WERI-Rb-1 (cell line): ENCODE results near the gene GPR132.

Source experiments
- DNase-seq: peaks from one replicate; pipeline ENCODE4 v3.0.0-alpha.2; 2020
- H3K27ac ChIP-seq: fragments of 250-450 bp; sonication (Bioruptor Pico); 2 replicates; pipeline ENCODE4 v1.5.1; 2020; ENCODE audit warnings: mild to moderate bottlenecking, moderate library complexity
- H3K27me3 ChIP-seq: fragments of 250-450 bp; sonication (Bioruptor Pico); 2 replicates; pipeline ENCODE4 v1.5.1; 2021; ENCODE audit warnings: mild to moderate bottlenecking, low read depth, moderate library complexity; ENCODE audit not compliant: insufficient read depth, severe bottlenecking
- H3K36me3 ChIP-seq: fragments of 250-450 bp; sonication (Bioruptor Pico); 2 replicates; pipeline ENCODE4 v1.5.1; 2020; ENCODE audit warnings: mild to moderate bottlenecking, moderate library complexity
- H3K4me3 ChIP-seq: 2 replicates; pipeline ENCODE4 v1.5.1; 2011; ENCODE audit warnings: low read depth, mild to moderate bottlenecking, control low read depth, low read length
- H3K9me3 ChIP-seq: fragments of 250-450 bp; sonication (Bioruptor Pico); 2 replicates; pipeline ENCODE4 v1.5.1; 2021; ENCODE audit warnings: mild to moderate bottlenecking, moderate library complexity; ENCODE audit not compliant: severe bottlenecking
- CTCF ChIP-seq: IDR thresholded peaks from 2 replicates; pipeline ENCODE4 v1.5.1; 2011; ENCODE audit warnings: low read depth, mild to moderate bottlenecking, control low read depth, inconsistent platforms, low read length

Gene GPR132

DNA sequence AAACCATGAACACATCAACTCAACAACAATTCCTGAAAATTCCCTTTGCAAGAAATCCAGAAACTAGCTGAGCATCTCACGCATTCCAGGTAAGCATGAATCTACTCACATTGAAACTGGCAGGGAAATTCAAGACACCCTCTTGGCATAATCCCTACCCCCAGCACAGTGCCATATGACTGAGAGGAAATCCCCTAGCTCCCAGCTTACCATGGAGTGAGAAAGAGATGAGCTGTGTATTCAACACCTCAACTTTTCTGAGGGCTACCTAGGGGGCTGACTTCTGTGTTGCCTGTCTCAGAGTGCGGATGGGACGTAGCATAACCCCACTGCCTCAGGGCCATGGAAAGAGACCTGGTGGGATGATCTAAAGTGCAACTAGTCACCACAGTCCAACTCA is 37.7 kb upstream of the GPR132 start:
- Histone ChIP-seq H3K36me3 (no peaks in the 10 kb centered on the region), H3K4me3 (no peak overlapping the region), H3K9me3 (peaks cover 15% of the 10 kb centered on the region), H3K27ac (no peak overlapping the region), H3K27me3 (no peaks in the 10 kb centered on the region)
- DNase-seq: no peak
- no peak for TF ChIP-seq CTCF

DNA sequence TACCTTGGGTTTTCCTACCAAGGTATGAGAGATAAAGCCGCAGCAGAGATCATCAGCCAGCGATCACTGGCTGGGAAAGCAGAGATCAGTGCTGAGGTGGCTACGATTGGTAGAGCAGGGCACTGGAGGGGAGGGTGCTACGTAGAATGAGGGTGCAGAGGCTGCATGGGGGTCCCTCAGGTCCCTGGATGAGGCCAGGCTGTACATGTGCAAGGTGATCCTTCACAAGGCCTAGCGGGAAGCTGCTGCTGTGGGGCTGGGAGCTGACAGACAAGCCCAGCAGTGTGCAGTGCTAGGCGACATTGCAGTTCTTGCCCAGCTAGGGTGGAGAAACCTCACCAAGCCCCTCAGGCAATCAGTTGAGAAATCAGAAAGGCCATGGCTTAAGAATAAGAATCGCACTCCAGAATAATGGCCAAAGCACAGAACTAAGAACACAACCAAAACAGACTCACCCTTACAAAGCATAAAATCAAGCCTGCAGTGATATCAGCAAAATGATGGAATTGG is 37.2 kb upstream of the GPR132 start:
- TF ChIP-seq CTCF: no peak
- Histone ChIP-seq H3K4me3 (no peak overlapping the region), H3K27me3 (no peaks in the 10 kb centered on the region), H3K36me3 (no peaks in the 10 kb centered on the region), H3K27ac (no peak overlapping the region), H3K9me3 (peaks cover 15% of the 10 kb centered on the region)
- no peak for DNase-seq

DNA sequence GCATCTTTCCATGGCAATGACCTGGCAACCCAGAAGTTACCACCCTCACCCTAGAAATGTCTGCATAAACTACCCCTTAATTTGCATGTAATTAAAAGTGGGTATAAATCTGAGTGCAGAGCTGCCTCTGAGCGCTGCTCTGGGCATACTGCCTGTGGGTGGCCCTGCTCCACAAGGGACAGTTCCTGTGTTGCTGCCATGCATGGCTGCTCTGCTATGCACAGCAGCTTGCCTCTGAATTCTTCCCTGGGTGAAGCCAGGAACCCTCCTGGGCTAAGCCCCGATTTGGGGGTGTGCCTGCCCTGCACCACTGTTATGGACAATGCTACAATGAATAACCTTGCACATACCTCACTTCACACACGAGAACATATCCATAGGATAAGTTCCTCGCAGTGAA is 35.7 kb upstream of the GPR132 start:
- no peak for TF ChIP-seq CTCF
- H3K27ac ChIP-seq: no peak overlapping the region
- no peak overlapping the region for H3K4me3 ChIP-seq
- H3K9me3 ChIP-seq: peaks cover 15% of the 10 kb centered on the region
- no peaks in the 10 kb centered on the region for H3K27me3 ChIP-seq
- no peak for DNase-seq
- H3K36me3 ChIP-seq: no peaks in the 10 kb centered on the region

DNA sequence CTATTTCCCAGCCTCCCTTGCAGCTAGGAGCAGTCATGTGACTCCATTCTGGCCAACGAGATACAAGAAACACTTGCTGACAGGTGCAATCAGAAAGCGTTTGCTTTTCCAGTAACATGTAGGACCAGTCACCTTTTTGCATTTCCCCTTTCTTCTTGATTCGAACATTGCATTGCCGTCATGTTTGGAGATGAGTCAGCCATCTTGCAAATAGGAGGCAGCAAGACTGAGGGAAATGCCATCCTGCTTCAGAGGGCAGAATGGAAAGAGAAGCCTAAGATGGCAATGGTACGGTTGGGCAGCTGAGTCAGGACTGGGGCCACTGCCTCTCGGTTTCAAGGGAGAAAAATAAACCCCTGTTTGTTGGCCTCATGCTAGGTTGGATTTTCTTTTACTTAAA is 34.5 kb upstream of the GPR132 start:
- no peak for TF ChIP-seq CTCF
- no peaks in the 10 kb centered on the region for H3K36me3 ChIP-seq

DNA sequence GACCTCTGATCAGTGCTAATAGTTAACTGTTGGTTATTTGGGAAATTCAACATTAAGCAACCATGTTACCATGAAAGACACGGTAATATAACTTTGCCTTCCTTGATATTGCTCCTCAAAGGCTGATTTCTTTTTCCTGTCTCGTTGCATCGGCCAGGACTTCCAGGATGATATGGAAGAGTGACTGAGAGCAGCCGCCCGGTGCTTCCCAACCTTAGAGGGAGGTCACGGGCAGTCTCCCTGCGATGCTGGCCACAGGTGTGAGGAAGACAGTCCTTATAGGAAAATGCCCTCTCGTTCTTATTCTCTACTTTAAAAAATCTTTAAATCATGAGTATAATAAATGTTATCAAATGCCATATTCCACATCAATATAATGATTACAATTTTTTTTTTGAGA is 33.1 kb upstream of the GPR132 start:
- TF ChIP-seq CTCF: no peak
- no peak overlapping the region for H3K27ac ChIP-seq
- no peak for DNase-seq
- H3K4me3 ChIP-seq: no peak overlapping the region
- no peaks in the 10 kb centered on the region for H3K27me3 ChIP-seq
- H3K9me3 ChIP-seq: peaks cover 10% of the 10 kb centered on the region
- no peaks in the 10 kb centered on the region for H3K36me3 ChIP-seq

More for the DNA sequence above, 34.5 kb upstream of the GPR132 start:
- DNase-seq: no peak
- Histone ChIP-seq H3K27ac (no peak overlapping the region), H3K27me3 (no peaks in the 10 kb centered on the region), H3K4me3 (no peak overlapping the region), H3K9me3 (peaks cover 15% of the 10 kb centered on the region)

DNA sequence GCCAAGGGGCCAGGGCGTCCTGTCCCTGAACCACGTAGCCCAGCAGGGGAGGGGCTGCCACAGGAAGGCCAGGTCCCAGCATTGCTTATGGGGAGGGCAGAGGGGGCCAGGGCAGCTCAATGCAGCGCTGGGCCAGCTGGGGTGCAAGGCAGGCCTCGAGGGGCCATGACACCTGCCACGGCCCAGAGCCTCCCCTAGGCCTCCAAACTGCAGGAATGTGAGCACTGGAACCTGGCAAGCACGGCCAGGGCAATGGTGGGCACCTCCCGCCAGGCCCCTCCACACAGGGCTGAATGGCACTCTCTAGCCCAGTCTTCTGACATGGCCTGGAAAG is 32.5 kb upstream of the GPR132 start:
- Histone ChIP-seq H3K4me3 (no peak overlapping the region), H3K27me3 (no peaks in the 10 kb centered on the region), H3K36me3 (no peaks in the 10 kb centered on the region), H3K27ac (no peak overlapping the region), H3K9me3 (peaks cover 10% of the 10 kb centered on the region)
- no peak for DNase-seq
- TF ChIP-seq CTCF: no peak
